Kidney capillary endothelial cell (primary cell): ENCODE measurements around the gene PFKFB2.

Source experiments
- DNase-seq: peaks from one replicate; pipeline ENCODE4 v3.0.0-alpha.2; 2018; ENCODE audit warnings: low spot score

PFKFB2 gene

DNA sequence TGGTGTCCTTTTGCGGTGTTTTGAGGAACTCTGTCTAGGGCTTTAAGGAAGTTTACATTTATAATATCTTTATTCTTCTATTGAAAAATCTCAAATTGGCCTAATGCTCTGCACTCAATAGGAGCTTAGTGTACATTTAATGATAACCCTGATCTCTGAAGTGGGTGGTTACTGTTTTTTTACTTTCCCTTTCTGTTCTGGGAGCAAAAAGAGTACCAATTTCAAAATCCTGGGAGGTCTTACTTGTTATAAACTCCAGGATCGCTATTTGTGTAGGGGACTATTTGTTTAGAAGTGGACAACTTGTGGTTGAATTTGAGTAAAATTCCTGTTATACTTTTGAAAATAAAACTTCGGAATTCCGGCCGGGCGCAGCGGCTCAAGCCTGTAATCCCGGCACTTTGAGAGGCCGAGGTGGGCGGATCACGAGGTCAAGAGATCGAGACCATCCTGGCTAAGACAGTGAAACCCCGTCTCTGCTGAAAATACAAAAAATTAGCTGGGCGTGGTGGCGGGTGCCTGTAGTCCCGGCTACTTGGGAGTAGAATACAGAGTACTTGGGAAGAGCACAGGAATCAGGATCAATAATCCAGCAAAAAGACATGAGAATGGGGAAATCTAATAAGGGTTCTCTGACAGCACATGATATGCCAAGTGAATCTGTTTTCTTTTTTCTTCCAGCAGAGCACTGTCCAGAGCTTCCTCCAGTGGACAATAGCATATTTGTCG, 36.7 kb downstream of the PFKFB2 start:
- no peak for DNase-seq

DNA sequence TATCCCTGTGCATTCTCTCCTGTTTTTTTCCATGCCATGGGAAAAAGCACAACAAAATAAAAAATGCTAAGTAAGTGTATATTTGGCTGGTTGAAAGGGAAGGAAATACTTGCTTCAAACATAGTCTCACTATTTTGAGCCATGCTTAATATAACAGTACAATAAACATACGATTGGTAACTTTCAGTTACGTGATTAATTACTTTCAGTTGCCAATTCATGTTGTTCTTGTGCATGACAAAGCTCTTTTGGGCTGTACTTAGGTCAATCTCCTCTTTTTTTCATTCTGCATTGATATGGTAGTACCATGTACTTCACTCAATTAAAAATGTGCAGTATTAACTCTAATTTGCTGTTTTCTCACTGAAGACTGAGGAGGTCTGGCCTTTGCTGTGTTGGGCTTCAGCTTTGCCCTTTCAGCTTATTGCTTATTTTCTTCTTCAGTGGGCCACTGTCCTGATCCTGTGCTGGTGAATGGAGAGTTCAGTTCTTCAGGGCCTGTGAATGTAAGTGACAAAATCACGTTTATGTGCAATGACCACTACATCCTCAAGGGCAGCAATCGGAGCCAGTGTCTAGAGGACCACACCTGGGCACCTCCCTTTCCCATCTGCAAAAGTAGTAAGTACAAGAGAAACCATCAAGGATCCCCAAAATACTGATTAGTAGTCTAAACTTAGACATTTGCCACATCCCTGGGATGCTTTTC, 38.3 kb downstream of the PFKFB2 start:
- DNase-seq, result no peak

DNA sequence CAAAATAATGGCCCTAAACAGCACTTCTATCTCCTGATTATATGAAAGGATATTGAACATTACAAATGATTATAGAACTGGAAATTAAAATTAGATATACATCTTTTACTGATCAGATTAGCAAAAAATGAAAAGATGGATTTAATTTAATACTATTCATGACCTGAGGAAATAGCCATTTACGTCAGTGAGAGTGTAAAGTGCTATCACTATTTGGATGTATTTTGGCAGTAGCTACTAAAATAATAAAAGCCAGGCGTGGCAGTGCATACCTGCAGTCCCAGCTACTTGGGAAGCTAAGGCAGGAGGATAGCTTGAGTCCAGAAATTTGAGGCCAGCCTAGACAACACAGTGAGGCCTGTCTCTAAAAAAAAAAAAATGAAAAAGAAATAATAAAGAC, 40.9 kb downstream of the PFKFB2 start:
- no peak for DNase-seq

DNA sequence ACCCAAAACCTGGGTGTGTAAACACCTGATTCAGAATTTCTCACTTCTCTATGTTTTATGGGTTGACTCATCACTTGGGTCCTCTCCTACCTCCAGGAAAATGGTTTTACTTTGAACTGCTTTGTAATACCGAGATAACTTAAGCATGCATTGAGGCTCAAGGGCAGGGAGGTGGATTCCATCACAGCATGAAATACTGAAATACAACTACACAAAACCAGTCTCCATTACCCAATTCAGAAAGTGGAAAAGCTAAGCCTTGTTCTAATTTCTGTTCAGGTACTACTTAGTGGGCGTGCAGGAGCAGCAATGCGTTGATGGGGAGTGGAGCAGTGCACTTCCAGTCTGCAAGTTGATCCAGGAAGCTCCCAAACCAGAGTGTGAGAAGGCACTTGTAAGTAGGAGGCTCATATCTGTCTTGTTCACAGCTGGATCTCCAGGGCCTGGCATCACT, 44.8 kb downstream of the PFKFB2 start:
- DNase-seq, result no peak

DNA sequence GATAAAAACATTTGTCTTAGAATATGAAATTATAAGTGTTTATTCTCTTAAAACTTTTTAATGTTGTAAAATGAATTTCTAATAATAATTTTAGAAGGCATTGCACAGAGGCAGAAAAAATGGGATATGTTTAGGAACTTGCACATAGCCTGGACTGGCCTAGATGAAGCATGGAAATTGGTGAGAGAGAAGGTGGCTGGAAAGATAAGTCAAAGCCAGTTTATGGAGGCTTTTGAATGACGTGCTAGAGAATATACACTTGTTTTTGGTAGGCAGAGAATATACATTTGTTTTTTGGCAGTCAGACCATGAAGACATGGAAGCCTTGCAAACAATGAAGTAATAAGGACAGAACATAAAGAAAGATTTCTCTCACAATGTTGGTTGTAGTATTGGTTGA, 48.6 kb downstream of the PFKFB2 start:
- no peak for DNase-seq

DNA sequence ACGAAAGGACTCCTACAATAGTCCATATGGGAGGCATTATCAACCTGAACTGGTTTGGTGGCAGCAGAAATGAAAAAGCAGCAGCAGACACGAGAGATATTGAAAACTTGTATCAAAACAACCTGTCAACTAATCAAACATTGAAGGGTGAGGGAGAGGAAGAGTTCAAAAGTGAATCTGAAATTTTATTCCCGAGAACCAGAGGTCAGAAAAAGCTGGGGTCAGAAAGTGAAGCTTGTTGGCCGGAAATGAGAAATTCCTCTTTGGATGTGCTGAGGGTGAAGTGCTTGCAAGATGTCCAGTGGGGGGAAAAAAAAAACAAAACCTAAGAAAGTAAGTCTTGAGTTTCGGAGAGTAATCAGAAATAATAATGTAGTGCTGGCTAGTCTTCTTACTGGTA, 49.1 kb downstream of the PFKFB2 start:
- no peak for DNase-seq

DNA sequence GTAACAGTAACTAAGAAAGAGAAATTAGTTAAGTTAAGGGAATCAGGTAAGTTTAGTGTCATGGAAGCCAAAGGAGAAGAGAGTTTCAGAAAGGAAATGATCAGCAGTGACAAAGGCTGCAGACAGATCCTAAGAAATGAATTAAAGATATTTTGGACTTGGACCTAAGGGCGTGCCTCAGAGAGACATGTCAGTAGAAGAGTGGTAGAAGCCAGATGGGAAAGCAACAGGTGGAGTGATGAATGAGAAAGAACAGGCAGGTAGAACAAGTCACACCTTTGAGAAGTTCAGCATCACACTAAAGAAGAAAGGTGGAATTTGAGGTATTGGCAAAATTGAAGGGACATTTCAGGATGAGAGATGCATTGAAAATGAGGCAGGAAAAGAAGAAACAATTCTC, 49.6 kb downstream of the PFKFB2 start:
- DNase-seq, result no peak

DNA sequence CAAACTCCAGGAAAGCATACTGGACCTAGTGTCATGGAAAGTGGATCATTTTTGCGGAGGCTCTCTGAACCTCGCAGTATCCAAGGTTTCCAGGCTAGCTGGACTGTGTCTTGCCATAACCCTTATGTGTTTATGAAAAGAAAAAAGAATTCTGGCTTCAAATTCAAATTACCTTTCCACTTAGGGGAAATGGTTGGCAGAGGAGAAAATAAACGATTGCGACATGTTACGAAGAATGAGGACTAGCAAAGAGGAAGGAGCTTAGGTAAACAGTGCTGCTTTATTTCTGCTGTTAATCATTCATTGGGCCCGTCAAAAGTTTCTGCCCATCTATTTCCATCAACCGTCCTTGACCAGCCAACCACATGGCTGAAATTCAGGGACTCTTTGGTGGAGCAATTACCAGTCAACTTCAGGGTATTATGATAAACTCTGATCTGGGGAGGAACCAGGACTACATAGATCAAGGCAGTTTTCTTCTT, 50.9 kb downstream of the PFKFB2 start, which contains the start of gene C4BPA:
Gene C4BPA, plus strand, starts transcription at position 342 of the 482 bp plus-strand sequence. CDS start 8,793 bp downstream, outside the sequence.
- DNase-seq, result no peak

DNA sequence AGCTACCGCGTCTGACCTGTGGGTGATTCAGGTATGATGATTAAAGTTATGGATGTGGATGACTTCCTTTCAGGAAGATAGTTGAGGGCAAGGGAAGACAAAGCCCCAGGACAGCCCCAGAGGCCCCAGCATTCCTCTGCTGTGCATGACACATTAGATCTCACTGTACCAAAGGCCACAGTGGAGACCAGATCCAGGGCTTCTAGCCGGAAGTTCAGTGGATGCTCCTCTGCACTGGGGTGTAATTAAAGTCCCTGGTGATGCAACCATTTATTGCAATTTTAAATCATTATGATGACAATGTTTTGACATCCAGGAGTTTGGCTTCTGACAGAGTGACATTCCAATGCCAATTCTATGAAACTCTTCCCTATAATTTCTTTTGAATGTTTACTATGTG, 55.9 kb downstream of the PFKFB2 start:
- DNase-seq, result no peak

DNA sequence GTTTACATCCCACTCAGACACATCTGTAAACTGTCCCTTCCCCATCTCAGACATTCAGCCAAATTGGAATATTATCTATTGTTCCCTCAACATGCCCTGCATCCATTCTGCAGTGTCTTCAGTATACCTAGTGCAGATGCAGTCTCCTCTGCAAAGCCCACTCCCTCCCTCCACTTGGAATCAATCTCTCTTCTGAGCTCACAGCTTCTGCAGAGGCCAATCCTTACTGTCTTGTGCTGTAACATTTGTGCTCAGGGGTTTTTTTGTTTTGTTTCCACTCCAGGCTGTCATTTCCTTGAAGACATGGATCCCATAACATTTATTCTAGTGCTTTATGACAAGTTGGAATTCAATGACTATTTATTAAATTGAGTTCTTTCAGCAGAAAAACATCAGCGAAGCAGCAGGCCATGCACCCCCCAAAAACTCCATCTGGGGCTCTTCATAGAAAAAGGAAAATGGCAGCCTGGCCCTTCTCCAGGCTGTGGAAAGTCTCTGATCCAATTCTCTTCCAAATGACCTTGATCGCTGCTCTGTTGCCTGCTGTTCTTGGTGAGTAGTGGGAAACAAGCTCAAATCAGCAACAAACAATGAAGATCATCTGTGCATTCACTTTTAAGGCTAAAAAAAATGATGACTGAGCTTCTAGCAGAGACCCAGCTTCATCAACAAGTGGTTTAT, 59.7 kb downstream of the PFKFB2 start:
- DNase-seq, result no peak

DNA sequence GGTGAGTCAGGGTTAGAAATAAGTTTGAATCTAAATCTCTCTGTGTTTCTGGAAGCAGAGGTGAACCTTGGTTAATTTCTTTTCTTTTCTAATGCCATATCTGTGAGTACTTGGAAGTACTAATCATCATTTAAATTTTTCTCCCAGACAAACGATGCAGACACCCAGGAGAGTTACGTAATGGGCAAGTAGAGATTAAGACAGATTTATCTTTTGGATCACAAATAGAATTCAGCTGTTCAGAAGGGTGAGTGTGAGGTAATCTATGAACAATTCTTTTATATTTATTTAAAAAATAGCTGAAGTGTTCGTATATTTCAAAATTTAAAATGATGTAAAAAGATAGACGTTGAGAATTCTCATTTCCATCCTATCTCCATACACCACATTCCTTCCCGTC, 62.2 kb downstream of the PFKFB2 start:
- DNase-seq, result no peak

DNA sequence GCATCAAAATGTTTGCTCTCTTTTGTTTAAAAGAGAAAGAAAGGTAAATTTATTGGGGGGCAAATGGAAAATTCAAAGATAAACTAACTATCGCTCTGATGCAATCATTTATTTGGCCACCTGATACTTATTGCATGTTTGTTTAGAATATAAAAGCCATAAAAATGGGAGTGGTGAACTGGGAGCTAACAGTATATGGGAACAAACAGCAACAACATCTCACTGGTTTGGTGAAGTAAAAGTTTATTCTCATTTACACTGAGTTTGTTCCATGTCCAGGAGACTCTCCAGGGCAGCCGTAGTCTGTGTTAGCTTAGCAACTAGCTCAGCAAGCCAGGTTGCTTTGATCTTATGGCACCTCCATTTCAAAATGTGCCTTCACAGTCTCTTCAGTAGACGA, 71.3 kb downstream of the PFKFB2 start:
- DNase-seq, result no peak

DNA sequence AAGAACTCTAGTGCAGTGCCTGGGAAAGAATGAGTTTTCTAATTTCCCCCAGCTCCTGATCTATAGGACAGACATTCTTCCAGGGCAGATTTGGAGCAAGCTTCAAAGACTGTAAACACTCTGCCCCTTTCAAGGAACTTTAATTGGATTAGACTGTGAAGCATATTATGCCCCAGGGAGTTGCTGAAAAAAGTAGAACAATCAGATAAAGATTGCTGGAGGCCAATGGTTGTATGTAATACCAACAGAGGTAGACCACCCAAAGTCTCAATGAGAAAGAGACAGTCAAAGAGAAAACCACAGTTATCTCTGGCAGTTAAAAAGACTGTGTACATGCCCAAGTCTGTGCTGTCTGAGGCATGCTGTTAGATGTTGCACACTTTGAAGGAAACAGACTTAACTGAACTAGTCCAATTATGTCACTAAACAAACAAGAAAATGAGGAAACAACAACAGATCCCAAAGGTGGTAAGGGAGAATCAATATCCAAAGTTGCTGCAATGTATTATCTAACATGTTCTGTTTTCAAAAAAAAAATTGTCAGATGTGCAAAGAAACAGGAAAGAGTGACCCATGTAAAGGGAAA, 75.4 kb downstream of the PFKFB2 start:
- no peak for DNase-seq

DNA sequence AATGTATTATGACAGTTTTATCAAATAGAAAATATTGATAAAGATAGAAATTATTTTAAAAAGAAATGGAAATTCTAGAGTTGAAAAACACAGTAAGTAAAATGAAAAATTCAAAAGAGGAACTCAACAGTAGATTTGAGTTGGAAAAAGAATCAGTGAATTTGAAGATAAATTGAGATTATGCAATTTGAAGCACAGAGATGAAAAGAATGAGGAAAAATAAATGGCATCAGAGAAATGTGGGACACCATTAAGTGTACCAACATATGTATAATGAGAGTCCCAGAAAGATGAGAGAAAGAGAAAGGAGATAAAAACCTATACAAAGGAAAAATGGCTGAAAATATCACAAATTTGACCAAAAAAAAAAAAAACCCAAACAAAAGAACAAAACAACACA, 76.0 kb downstream of the PFKFB2 start:
- DNase-seq, result no peak
